CD4-positive, alpha-beta T cell treated with Interleukin-2 at 100 ng/mL for 4 hours (primary cell): Measurements from ENCODE around the gene FANCC.

Source experiments
- DNase-seq: peaks from one replicate; pipeline ENCODE4 v3.0.0-alpha.2; 2020; ENCODE audit warnings: low spot score

The FANCC gene

DNA sequence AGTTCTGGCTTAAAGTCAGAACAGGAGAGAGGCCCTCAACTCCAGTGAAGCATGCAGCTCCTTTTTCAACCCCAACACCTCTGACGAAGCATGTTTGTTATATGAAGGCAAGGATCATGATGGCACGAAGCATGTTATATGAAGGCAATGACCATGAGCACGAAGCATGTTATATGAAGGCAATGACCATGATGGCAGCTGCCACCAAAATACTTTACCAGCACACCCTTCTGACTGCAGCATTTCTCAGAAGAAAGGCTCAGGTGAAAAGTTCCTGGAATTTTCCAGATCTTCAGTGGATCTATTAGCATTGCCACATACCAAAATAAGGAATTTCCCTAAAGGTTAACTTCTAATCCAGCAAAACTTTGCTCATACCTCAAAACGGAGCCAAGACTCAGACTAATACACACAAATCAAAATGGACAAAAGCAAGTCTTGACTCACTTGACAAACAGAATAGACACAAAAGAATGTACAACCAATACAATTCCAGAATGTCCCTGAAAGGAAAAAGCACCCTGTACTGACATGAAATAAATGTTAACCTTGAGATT is 217.4 kb downstream of the FANCC start:
- DNase-seq = no peak

DNA sequence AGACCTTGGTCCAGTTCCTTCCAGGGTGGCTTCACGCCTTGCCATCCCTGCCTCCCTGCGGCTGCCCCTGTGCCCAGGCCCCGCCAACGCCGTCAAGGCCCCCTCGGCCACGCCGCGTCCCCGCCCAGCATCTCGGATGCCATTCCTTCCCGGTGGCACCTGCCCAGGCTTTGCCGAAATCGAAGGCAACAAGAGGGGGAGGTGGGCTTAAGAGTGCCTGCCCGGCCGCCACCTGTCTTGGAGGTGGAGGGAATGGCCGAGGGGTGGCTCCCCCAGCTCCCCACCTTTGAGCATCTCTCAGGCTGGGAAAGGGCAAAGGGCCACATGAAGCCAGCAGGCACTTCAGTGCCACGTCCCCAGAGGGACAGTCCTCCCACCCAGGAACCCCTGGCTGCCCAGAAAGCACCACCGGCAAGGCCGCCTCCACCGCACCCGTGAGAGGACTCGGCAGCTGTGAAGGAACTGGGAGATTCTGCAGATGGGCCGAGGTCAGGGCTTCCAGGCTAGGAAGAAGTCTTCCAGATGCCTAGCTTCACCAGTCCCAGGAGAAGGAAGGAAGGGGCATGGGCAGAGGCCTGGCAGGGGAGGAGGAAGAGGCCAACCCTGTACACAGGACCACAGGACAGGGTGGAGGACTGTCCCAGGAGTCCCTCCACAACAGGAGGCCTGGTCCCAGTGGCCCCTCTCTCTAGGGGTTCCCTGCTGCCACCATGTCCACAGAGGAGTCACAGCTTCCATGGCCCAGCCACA is 218.0 kb downstream of the FANCC start:
- no peak for DNase-seq

DNA sequence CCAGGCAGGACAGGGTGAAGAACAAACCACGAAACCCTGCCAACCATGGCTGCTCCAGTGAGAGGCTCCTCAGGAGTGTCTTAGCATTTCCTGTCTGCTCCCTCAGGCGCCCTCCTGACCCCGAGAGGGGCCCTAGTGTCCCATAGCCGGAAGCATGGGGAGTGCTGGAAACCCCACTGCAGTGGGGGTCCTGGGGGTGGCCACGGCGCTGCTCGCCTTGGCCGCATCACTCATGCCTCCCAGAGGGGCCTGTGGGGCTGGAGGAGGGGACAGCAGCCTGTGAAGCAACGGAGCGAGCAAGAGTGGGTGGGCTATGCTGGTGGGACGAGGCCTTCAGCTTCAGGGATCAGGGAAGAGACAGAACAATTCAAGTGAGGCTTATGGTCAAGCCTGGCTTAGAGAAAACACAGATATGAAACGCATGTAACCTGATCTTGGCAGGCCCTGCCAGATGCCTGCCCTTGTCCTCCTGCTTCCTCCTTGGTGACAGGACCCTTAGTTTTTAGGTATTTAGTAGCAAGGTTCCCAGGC is 219.1 kb downstream of the FANCC start:
- DNase-seq = no peak

DNA sequence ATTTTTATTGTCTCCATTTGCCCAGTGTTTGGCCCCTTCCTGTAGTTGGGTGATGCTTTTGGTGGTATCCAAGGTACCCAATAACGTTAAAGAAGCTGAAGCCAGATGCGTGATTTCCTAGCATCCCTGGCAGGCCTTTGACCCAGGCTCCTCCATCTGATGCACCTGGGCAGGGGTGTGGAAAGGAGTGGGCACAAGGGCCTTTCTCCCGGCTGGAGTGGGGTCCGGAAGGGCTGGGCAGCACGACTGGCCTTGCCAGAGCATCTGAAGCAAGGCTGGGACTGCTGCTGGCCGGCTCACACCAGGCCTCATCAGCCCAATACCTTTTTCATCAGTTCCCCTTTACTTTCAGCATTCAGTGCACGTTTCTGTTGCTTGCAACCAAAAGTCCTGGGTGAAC is 220.2 kb downstream of the FANCC start:
- DNase-seq = no peak

DNA sequence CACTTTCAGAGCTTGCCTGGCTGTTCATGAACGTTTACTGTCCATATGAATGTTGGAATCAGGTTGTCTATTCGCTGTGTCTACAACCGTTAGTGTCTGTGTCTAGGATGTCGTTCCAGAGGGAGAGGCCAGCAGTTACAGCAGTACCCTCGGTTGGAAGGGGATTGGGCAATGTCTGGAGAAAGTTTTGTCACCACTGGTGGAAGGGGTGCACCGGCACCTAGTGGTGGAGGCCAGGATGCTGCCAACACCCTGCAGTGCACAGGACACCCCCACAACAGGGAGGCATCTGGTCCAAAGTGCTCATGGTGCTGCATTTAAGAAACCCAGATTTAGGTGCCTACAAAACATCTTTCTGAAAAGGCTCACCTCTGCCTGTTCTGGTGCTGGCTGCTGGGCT is 220.7 kb downstream of the FANCC start:
- no peak for DNase-seq

DNA sequence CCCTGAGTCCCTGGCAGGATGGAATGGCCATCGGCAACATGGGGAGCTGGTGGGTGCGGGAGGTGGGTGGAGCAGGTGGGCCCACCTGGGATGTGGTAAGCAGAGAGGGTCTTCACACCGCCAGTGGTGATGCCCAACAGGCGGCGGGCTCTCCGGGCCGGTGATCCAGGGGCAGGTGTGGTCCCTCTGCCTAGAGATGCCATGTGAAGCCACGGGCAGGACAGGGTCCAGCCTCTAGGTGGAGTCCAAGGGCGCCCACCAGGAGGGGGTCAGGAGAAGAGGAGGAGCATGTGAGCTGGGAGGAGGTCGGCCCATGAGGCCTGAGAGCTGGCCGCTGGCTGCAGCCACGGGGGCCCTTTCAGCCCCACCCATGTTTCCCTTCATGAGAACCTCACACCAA is 221.1 kb downstream of the FANCC start:
- DNase-seq = no peak

DNA sequence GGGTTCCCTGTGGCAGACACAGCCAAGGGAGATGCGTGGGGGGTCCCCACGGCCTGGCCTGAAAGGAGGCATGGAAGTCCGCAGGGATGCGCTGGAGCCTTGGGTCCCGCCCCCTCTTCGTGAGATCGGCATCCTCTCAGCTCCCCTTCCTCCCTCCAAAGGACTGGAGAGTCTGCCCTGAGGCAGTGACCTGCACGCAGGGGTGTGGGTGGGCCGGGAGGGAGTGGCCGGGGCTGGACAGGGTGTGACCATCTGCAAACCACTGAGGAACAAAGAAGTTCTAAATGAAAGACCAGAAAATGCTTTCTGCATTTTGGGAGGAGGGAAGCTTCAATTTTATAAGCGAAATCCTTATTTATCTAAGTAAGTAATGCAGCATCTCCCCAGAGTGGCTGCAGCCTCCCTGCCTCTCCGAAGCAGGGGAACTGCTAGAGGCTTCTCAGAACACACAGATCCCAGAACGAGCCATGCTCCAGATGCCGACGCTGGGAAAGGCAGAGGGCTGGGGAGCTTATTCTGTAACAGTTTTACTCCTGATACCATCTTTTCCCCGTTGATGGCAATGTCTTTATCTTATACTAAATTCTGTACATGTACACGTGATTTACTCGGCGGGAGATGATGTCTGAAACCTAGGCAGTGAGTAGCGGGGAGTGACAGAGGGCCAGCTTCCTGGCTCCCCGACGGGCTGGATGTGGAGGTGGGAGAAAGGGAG is 221.7 kb downstream of the FANCC start:
- DNase-seq = no peak

DNA sequence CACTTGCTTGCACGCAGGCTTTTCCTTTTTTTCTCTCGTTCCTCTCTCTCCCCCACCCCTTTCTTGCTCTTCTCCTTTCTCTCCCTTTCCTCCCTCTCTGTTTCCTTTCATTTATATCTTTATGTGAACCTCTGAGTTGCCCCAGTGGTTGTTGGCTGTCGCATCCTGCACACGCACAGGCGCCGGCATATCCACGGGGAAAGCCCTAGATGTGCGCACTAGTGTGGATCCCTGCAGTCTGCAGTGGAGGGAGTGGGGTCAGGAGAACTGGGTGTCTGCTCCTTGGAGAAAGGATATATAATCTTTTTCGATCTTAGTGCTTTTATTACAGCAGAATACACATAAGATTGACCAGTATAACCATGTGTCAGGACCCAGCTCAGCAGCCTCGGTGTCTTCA is 223.5 kb downstream of the FANCC start:
- DNase-seq = no peak

DNA sequence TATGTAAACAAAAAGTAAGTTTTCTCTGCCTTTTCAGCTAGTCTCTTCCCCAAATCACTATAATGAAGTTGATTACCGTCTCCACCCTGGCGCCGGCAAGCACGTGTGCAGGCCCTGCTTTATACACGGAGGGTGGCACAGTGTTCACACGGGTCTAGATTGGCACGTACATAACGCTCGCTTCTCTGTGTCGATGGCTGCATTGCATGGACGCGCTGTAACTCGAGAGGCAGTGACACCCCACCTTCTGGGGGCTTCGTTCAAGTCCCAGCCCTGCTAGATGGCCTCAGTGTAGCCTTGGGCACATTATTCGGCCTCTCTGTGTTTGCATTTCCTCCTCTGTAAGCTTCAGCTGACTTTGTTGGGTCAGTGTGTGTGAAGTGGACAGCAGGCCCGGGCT is 223.9 kb downstream of the FANCC start:
- DNase-seq = no peak

DNA sequence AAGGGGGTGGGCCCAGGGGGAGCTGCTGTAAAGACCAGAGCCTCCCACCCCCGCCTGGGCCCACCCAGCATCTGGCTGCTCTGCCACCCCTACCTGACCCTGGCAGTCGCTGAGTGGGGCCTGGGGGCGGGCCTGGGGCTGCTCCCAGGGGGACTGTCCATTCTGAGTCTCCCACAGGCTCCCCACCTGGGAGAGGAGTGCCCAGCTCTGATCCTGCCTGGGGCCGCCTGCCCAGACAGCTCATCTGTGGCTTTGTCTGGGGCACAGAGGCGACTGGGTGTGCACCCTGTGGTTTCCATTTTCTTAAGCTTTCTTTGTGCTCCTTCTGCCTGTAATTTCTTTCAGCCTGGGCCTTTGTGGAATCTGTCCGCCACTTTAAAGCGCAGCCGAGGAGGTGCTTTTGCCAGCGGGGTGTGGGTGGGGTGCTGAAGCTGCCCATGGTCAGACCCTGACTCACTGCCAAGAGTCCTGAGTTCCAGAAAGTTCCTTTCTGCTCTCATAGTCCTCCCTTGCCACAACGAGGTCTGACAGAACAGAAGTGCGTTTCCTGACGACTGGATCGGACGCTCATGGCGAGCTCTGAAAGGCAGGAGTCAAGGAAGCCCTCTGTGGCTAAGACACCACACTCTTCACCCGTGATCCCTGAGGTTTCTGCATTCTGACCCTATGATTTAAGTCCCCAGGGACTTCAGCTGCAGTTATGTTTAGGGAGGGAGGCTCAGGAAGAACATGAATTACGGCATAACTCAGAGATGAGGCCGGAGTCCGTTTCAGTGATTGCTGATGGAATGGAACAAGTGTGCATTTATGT is 225.0 kb downstream of the FANCC start:
- DNase-seq = no peak

DNA sequence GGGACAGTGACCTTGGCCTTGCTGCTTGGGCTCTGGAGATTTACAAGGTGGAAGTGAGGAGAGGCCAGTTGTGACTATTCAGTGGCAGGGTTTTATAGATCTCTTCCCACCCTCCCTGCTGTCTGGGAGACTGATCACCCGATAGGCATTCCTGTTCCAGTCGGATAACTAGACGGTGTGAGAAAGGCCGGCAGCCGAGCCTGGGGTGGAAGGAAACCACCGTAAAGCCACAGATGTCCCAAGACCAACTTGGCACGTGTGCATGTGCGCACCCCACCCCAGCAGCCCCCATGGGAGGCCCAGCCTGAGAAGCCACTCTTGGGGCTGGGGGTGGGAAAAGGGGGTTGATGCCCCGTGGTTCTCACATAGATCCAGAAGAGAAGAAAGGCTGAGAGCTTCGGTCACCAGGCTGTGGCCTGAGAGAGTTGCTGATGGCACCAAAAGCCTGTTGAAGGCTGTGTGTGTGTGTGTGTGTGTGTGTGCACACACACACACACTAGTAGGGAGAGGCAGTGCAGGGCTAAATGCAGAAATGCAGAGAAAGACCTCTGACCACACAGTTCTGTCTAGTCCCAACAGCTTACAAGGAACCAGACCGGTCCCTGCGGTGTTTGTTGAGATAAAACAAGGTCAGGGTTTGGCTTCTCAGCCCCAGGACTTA is 225.8 kb downstream of the FANCC start:
- no peak for DNase-seq

DNA sequence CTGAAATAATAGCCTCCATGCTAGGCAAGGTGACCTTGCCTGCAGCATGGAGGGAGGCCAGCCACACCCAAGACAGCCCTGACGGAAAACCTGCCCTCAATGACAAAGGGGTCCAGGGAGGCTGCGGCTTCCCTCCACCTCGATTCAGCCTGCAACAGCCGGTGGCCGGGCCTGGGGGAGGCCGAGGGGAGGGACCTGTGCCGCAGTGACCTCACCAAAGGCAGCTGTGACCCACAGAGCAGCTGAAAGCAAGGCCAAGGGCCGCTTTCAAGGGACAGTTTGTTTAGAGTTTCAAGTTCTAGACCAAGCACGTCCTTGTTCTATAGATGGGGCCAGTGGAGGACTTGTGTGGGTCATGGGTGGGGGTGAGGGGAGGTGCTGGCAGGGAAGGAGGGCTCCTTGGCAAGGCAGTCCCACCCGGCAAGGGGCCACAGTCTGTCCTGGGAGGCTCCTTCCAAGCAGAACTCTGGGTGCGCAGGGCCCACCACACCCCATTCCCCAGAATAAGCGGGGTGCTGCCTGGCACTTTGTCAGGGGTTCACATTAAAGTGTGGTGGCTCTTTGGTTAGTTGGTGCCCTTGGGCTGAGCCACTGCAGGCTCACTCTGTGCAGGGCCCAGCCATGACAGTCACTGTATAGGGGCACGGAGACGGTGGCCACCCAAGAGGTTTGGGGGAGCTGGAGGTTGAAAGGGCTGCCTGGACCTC is 226.5 kb downstream of the FANCC start:
- DNase-seq = no peak

DNA sequence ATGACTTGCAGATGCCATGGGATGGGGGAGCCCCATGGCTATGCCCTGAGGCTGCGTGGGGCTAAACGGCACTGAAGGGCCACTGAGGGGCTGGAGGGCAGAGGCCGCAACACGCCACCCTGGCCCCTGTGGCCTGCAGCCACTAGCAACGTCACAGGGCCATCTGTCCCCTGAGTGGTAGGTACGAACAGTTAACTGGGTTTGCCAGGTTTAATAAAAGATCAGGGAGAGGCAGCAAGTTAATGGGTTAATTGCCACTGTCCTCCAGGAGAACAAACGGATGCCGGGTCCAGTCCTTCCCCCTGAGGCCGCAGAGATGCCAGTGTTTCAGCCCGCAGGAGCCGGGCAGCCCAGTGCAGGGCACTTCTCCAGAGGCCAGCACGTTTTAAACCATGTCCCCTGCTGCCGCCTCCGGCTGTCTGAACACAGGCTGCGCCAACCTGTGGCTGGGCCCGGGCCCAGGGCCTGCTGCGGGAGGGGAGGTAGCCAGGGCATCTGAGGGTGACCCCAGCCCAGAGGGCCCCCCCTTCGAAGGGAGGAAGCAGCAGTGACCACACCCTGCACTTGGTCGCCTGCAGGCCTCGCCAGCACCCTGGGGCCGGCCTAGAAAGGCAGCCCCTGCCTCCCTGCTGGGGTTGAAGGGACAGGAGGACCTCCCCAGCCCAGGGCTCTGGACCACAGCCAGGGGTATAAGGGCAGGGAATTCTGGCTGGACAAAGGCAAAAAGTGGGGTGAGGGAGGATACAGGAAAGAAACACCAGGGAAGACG is 227.3 kb downstream of the FANCC start:
- DNase-seq = no peak

DNA sequence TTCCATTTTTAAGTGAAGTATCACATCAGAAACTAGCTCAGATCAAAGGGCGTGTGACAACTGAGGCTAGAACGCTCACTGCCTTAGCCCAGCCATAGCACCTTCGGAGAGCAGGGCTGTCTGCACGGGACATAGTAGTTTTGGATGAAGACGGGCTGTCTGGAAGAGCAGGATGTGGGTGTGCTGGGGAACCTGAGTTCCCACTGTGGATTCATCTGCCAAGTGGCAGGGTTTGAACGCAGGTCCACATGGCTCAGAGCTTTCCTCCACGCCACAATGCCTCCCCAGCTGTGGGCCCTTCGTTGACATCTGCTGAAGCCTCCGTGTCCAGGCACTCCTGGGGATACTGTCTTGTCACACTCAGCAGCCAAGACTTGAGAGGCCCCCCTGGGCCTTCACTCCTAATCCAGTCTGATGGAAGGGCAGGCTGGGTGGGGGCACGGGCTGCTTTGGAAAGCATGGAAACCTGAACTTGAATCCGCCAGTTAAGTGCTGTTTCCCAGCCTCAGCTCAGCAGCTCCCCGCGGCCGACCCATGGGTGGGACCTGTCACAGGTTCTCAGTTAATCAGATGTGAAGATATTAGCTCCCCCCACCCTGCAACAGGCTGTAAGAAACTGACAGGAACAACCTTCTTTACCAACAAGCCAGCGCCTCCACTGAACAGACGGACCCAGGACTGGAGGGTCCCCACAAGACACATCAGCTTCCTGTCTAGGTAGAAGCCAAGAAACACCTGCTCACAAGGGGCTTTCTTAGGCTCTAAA is 228.1 kb downstream of the FANCC start:
- no peak for DNase-seq

DNA sequence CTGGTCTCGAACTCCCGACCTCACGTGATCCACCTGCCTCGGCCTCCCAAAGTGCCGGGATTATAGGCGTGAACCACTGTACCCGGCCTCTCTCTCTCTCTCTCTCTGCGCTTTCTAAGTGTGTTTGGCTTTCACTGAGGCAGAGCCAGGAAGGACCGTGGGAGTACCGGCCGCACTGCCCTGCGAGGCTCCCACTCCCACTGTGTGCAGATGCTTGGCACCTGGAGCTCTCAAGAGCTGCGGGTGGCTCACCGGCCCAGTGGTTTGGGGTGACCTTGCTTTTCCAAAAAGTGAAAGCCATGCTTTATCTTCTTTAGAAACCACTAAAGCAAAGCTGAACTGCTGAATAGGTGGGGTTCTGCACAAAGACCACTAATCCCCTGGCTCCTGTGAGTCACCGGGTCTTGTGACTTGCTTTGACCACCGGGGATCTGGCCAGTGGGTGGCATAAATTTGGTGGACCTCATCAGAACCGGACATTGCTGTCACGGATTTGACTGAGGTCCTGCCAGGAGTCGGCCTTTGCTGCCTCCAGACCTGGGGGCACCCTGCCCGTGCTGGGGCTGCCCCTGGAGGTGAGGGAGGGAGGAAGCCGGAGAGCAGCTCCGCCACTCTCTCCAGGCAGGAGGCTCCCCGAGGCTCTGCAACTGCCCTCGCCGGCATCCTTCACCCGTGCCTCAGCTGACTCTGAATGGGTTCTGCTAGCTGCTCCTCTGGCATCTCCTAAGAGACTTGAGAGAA is 228.9 kb downstream of the FANCC start:
- no peak for DNase-seq

DNA sequence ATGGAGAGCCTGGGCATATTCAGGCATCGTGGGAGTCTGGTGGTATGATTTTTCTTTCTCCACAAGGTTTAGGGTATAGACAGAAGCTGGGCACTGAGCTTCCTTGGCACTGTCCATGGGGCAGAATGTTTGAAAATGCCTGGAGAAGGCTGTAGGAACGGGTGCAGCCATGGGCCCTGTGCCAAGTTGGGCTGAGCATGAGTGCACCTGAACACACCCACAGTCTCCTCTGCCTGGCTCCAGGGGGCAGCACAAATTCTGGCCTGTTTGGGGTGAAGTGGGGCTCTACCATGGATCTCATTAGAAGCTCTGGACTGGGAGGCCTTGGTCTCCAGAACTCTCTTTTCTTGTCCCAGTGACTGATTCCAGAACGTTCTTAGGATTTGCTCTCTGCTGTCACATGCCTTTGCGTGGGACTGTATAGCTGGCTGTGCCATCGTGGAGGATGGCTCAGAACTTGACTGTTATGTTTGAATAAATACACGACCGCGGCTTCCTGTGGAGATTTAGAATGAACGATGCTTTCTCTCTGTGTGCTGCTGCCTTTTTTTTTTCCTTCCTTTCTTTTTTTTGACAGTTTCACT is 229.8 kb downstream of the FANCC start:
- DNase-seq = no peak

DNA sequence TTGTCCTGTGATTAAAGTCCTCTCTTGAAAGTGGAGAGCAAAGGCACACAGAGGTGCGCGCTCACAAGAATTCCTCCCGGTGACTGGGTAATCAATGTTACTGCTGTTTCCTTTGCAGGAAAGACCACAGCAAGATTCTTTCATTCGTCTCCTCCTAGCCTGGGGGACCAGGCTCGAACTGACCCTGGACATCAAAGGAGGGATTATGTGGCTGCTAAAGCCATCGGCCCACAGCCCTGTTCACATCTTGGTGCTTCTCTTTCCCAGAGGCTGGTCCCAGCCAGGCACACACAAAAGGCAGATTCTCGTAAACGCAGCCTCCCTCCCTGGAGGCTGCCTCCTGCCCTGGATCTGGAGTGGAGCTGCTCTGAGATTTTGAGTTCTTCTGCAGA is 230.9 kb downstream of the FANCC start:
- DNase-seq = no peak

DNA sequence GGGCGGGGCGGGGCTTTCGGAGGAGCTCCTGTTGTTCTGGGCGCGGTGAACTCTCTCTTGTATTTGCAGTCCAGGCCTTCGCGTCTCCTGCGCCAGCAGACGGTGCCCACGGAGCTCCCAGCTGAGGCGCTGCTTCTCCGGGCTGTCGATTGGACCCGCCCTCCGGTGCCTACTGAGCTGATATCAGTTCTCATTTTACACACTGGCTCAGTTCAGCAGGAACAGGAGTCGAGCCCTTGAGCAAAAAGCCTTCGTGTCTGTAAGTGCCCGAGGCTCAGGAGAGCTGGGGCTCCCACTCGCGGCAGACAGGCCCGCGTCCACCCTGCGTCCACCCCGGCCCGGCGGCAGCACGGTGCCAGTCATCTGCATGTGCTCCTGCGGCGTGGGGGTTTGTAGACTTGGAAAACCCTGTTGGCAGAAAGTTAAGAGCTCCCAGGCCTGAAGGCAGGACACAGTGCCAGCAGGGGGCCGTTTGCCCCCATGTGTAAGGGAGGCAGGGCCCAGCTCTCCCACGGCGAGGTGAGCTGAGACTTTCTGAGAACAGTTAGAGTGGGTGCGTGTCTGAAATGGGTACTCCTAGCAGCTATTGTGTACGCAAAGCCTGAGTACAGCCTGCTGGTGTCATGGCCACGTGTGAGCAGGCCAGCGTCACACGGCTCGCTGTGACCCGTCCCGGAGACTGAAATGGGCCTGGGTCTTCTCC is 231.5 kb downstream of the FANCC start:
- no peak for DNase-seq
